Measurements from ENCODE around the gene RPS18. TPM values are rescaled to one million over a fixed set of nuclear protein-coding genes. Genes with fewer than 3 reads are reported as not detected.

The RPS18 gene
- total and polyA plus RNA-seq, 12 donors, result 1,323 to 8,448 (median 2,110) TPM

GRCh38 chr6:33289784-33290315, 18.0 kb downstream of the RPS18 start:
- peak overlapping the region; percentile 2 to 81 (median 66) for H3K4me3 ChIP-seq
- 2 to 4% (median 3%) methylated on average over 13 to 14 of the region's 14 CpGs for WGBS, 4 donors
- intact Hi-C loops (cut with DNase I), result no loop called here
- H3K4me1 ChIP-seq (replicated peaks in 1 of 2), result peaks cover 5 to 21% of the 10 kb centered on the region in 2 donors
- TF ChIP-seq CTCF (IDR thresholded peaks at IDR 0.05), result no peak
- H3K9me3 ChIP-seq (replicated peaks in 1 of 3), result no peaks in the 10 kb centered on the region
- peaks cover 0 to 61% of the 10 kb centered on the region in 2 donors for H3K36me3 ChIP-seq (replicated peaks in 1 of 2)
- H3K27ac ChIP-seq, result peak overlapping the region in 4 of 5 donors; percentile 32 to 80 (median 56)
- no peaks in the 10 kb centered on the region for H3K27me3 ChIP-seq
- DNase-seq, result peak in 1 of 7 donors; percentile 14

- no peak overlapping the region for H3K27ac ChIP-seq
- intact Hi-C loops (cut with DNase I), result no loop called here
Observed at GRCh38 chr6:33290459-33290858, 18.6 kb downstream of the RPS18 start.

GRCh38 chr6:33292996-33293682, 21.3 kb downstream of the RPS18 start:
- TF ChIP-seq CTCF (IDR thresholded peaks at IDR 0.05) (no peak), POLR2A (IDR thresholded peaks at IDR 0.05) (no peak)
- Histone ChIP-seq H3K9me3 (replicated peaks in 1 of 3) (no peaks in the 10 kb centered on the region), H3K27me3 (no peaks in the 10 kb centered on the region), H3K4me3 (no peak overlapping the region), H3K27ac (no peak overlapping the region), H3K36me3 (replicated peaks in 1 of 2) (peaks cover 0 to 53% of the 10 kb centered on the region in 2 donors), H3K4me1 (replicated peaks in 1 of 2) (peaks cover 13 to 25% of the 10 kb centered on the region in 2 donors)
- WGBS, 4 donors, result 73 to 85% (median 82%) methylated on average over 13 to 16 of the region's 16 CpGs
- intact Hi-C loops (cut with DNase I), result no loop called here
- DNase-seq, result no peak

More at GRCh38 chr6:33290459-33290858, 18.6 kb downstream of the RPS18 start:
- Histone ChIP-seq H3K4me1 (replicated peaks in 1 of 2) (peaks cover 5 to 21% of the 10 kb centered on the region in 2 donors), H3K4me3 (no peak overlapping the region), H3K9me3 (replicated peaks in 1 of 3) (no peaks in the 10 kb centered on the region), H3K27me3 (no peaks in the 10 kb centered on the region), H3K36me3 (replicated peaks in 1 of 2) (peaks cover 0 to 61% of the 10 kb centered on the region in 2 donors)
- WGBS, 4 donors, result 65 to 73% (median 71%) methylated on average over 7 of the region's 7 CpGs
- TF ChIP-seq CTCF (IDR thresholded peaks at IDR 0.05) (no peak), POLR2A (IDR thresholded peaks at IDR 0.05) (no peak)
- DNase-seq, result no peak

- Histone ChIP-seq H3K27ac (no peak overlapping the region), H3K4me1 (replicated peaks in 1 of 2) (peaks cover 13 to 21% of the 10 kb centered on the region in 2 donors), H3K4me3 (no peak overlapping the region), H3K9me3 (replicated peaks in 1 of 3) (no peaks in the 10 kb centered on the region), H3K27me3 (no peaks in the 10 kb centered on the region), H3K36me3 (replicated peaks in 1 of 2) (peaks cover 0 to 53% of the 10 kb centered on the region in 2 donors)
- intact Hi-C loops (cut with DNase I), result no loop called here
- TF ChIP-seq CTCF (IDR thresholded peaks at IDR 0.05), result no peak
- TF ChIP-seq POLR2A (IDR thresholded peaks at IDR 0.05), result no peak
- WGBS, 4 donors, result 62 to 63% (median 62%) methylated on average over 9 to 10 of the region's 10 CpGs
- no peak for DNase-seq
Observed at GRCh38 chr6:33294086-33294823, 22.4 kb downstream of the RPS18 start.

Data from adrenal gland (tissue), 12 donors.